HCT116 (cell line): Measurements from ENCODE around the gene CCDC82.

Experiments used
- EZH2 ChIP-seq: fragments of 200-600 bp; sonication (generic); IDR thresholded peaks from 2 replicates; pipeline ENCODE4 v1.6.1; 2017; ENCODE audit warnings: antibody characterized with exemption, mixed run types
- POLR2A ChIP-seq: IDR thresholded peaks from 2 replicates; pipeline ENCODE4 v1.7.0; 2011; ENCODE audit warnings: borderline replicate concordance; ENCODE audit not compliant: insufficient read depth, insufficient read length; ENCODE audit errors: extremely low read depth

DNA sequence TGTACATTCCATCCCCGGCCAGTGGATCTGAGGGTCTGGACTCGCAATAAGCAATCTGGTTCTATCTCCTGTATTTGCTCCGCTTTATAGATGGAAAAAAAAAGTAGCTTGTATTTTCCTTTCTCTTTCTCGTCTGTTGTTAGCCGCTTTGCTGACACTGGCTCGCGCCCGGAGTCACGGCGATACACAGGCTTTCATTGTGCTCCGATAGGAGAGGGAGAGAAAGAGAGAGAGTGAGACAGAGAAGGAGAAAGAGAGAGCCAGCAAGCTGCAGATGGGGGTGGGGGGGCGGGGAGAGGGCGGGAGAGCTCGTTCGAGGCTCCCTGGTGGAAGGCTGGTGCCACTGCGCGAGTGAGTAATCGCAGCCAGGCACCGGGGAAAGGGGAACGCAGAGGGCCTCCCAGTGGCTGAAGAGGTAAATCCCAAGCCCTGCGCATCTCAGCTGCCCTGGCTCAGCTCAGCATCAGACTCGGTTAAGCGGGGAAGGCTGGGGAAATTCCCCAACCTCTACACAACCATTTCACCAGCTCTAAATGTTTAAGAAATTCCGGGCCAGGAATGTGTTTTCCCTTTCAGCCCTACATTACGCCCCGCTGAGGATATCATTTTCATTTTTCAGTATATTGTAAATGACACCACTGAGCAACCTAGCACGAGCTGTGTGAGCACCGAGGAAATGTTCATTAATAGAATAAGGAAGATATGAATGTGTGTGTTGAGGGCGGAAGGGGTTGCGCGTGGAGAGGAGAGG is 46.6 kb downstream of the CCDC82 start, which contains the start of gene MAML2:
- TF ChIP-seq EZH2 (no peak), POLR2A (no peak)
